Esophagus muscularis mucosa (tissue), 4 donors: ENCODE measurements around the gene GRIN3B. TPM values are rescaled to one million over a fixed set of nuclear protein-coding genes. Genes with fewer than 3 reads are reported as not detected.

ENCODE experiments used
- DNase-seq: peaks from one replicate; pipeline ENCODE4 v3.0.0-alpha.2; 2017; ENCODE audit errors: extremely low spot score
- H3K27ac ChIP-seq, 4 donors: fragments of 200-600 bp; sonication (generic); replicated peaks in 1 of 4; 1 replicate in 3 of 4; 2 replicates in 1 of 4; pipeline ENCODE4 v1.5.1; 2016 to 2019; ENCODE audit warnings: mild to moderate bottlenecking in 1 of 4
- H3K27me3 ChIP-seq, 4 donors: fragments of 200-600 bp; sonication (generic); one replicate each; pipeline versions ENCODE4 v1.5.1 to v1.6.0; 2016 to 2019
- H3K36me3 ChIP-seq, 4 donors: fragments of 200-600 bp; sonication (generic); one replicate each; pipeline ENCODE4 v1.5.1; 2016 to 2019
- H3K4me1 ChIP-seq, 4 donors: fragments of 200-600 bp; sonication (generic); one replicate each; pipeline ENCODE4 v1.5.1; 2016 to 2019
- H3K4me3 ChIP-seq, 4 donors: fragments of 200-600 bp; sonication (generic); 1 replicate in 2 of 4; 2 replicates in 2 of 4; pipeline ENCODE4 v1.5.1; 2016 to 2019; ENCODE audit warnings: mild to moderate bottlenecking in 4 of 4, moderate library complexity in 1 of 4
- H3K9me3 ChIP-seq, 4 donors: fragments of 200-600 bp; sonication (generic); 1 replicate in 3 of 4; 2 replicates in 1 of 4; pipeline ENCODE4 v1.5.1; 2016 to 2019
- CTCF ChIP-seq, 3 experiments: fragments of 200-600 bp in 2 of 3; fragments of 450-650 bp in 1 of 3; sonication (generic) in 2 of 3; IDR thresholded peaks; one replicate each; pipeline ENCODE4 v1.5.1; 2017 to 2019; ENCODE audit warnings: antibody characterized with exemption in 3 of 3, mild to moderate bottlenecking in 2 of 3, moderate library complexity in 1 of 3
- EP300 ChIP-seq: sonication (generic); formaldehyde crosslinking; IDR thresholded peaks from one replicate; pipeline ENCODE4 v1.6.1; 2017; ENCODE audit warnings: antibody characterized with exemption
- POLR2A ChIP-seq: fragments of 450-650 bp; IDR thresholded peaks from one replicate; pipeline ENCODE4 v1.6.1; 2017; ENCODE audit warnings: antibody characterized with exemption, moderate library complexity, mild to moderate bottlenecking, low read depth
- POLR2AphosphoS5 ChIP-seq, 2 donors: sonication (generic); formaldehyde crosslinking; IDR thresholded peaks; one replicate each; pipeline ENCODE4 v1.6.1; 2017; ENCODE audit warnings: antibody characterized with exemption in 2 of 2
- WGBS: methylation state at CpG from one replicate; pipeline ENCODE4 v1.1.5; 2018; 5-methylcytosine and 5-hydroxymethylcytosine counted together
- intact Hi-C: fragments of 100-400 bp; cut with DNase I; formaldehyde crosslinking; loops from one replicate; pipeline ENCODE4 v1.15.1; 2023
- total RNA-seq, 4 donors: library from RNA; depleted of rRNA; stranded (reverse); fragments of >200 nt; gene quantifications; one replicate each; pipeline versions ENCODE4 v1.1.0 to v1.2.1, GENCODE V29; 2016

The GRIN3B gene
- total RNA-seq, 4 donors from 2014 or later = 0.13 to 0.17 TPM; not detected in 2

GRCh38 chr19:982567-983170 is 17.6 kb upstream of the GRIN3B start:
- TF ChIP-seq POLR2AphosphoS5 (IDR thresholded peaks at IDR 0.05) (peak in 1 of 2 donors; percentile 20), EP300 (no peak), POLR2A (no peak), CTCF (IDR thresholded peaks at IDR 0.05) (peak in 2 of 3 experiments; percentile 98)
- Histone ChIP-seq H3K4me1 (peaks cover 24 to 43% (median 32%) of the 10 kb centered on the region in 4 donors), H3K4me3 (peak overlapping the region; percentile 43 to 57 (median 45)), H3K36me3 (peaks cover 0 to 22% (median 16%) of the 10 kb centered on the region in 4 donors), H3K27ac (peak overlapping the region; percentile 84 to 88 (median 87)), H3K27me3 (peaks cover 0 to 16% (median 2%) of the 10 kb centered on the region in 4 donors), H3K9me3 (no peaks in the 10 kb centered on the region)
- WGBS = 2% methylated on average over 25 of the region's 46 CpGs
- DNase-seq = no peak
- intact Hi-C loops = loop anchor here (1.0 to 5.0 kb wide), 3 partner anchors 60 to 215 kb away; no protein-coding TSS in a partner anchor

- intact Hi-C loops = loop anchor here (5.0 kb wide), 2 partner anchors 122 to 217 kb away; no protein-coding TSS in a partner anchor
- peaks cover 24 to 43% (median 32%) of the 10 kb centered on the region in 4 donors for H3K4me1 ChIP-seq
- DNase-seq = peak; percentile 97
- peak within 1 kb of the TSS; percentile 82 to 98 (median 92) for H3K4me3 ChIP-seq
- peak; percentile 90 to 94 for TF ChIP-seq POLR2AphosphoS5 (IDR thresholded peaks at IDR 0.05)
- TF ChIP-seq EP300 = no peak
- TF ChIP-seq CTCF (IDR thresholded peaks at IDR 0.05) = peak in 2 of 3 experiments; percentile 43 to 46
- peak; percentile 35 for TF ChIP-seq POLR2A
- H3K27ac ChIP-seq = peak within 1 kb of the TSS; percentile 84 to 88 (median 87)
- peaks cover 0 to 9% (median 0%) of the 10 kb centered on the region in 4 donors for H3K27me3 ChIP-seq
- H3K36me3 ChIP-seq = peaks cover 7 to 33% (median 26%) of the 10 kb centered on the region in 4 donors
- H3K9me3 ChIP-seq = no peaks in the 10 kb centered on the region
- WGBS = 0% methylated on average over 11 of the region's 78 CpGs
These were observed 15.9 kb upstream of the GRIN3B start, which contains the start of gene WDR18 for GRCh38 chr19:984165-984967. Gene WDR18 (plus strand): TSS chr19:984345. CDS start chr19:984354, 9 bp downstream.

GRCh38 chr19:986083-986482 is 14.1 kb upstream of the GRIN3B start:
- no peak for DNase-seq
- intact Hi-C loops = no loop called here
- H3K4me1 ChIP-seq = peaks cover 24 to 42% (median 34%) of the 10 kb centered on the region in 4 donors
- H3K4me3 ChIP-seq = no peak overlapping the region
- TF ChIP-seq POLR2A (no peak), POLR2AphosphoS5 (IDR thresholded peaks at IDR 0.05) (no peak), EP300 (no peak), CTCF (IDR thresholded peaks at IDR 0.05) (no peak)
- no peaks in the 10 kb centered on the region for H3K9me3 ChIP-seq
- H3K27me3 ChIP-seq = no peaks in the 10 kb centered on the region
- H3K27ac ChIP-seq = no peak overlapping the region
- H3K36me3 ChIP-seq = peaks cover 10 to 50% (median 43%) of the 10 kb centered on the region in 4 donors
- 91% methylated on average over 11 of the region's 14 CpGs for WGBS

- intact Hi-C loops = no loop called here
- H3K4me3 ChIP-seq = no peak overlapping the region
- TF ChIP-seq POLR2A = no peak
- TF ChIP-seq EP300 = no peak
- TF ChIP-seq POLR2AphosphoS5 (IDR thresholded peaks at IDR 0.05) = no peak
- TF ChIP-seq CTCF (IDR thresholded peaks at IDR 0.05) = no peak
- DNase-seq = no peak
- H3K27me3 ChIP-seq = no peaks in the 10 kb centered on the region
- H3K4me1 ChIP-seq = peaks cover 16 to 33% (median 27%) of the 10 kb centered on the region in 4 donors
- no peak overlapping the region for H3K27ac ChIP-seq
- no peaks in the 10 kb centered on the region for H3K9me3 ChIP-seq
- WGBS = 80% methylated on average over 2 of the region's 14 CpGs
- peaks cover 17 to 63% (median 57%) of the 10 kb centered on the region in 4 donors for H3K36me3 ChIP-seq
These were observed 12.1 kb upstream of the GRIN3B start for GRCh38 chr19:988081-988480.
